Upper lobe of left lung (tissue), 6 donors: ENCODE results near the gene TANGO2. TPM values are rescaled to one million over a fixed set of nuclear protein-coding genes. Genes with fewer than 3 reads are reported as not detected.

Experiments
- ATAC-seq, 2 donors: fragments of 200-7000 bp; cut with Tn5 transposase; one replicate each; pipeline ENCODE4 v1.9.1; 2022; ENCODE audit warnings: mild to moderate bottlenecking in 2 of 2, moderate library complexity in 2 of 2; ENCODE audit not compliant: low FRiP score in 2 of 2
- DNase-seq, 2 donors: peaks; one replicate each; pipeline ENCODE4 v3.0.0-alpha.2; 2019 to 2020
- H3K27ac ChIP-seq, 4 donors: fragments of 200-600 bp; sonication (generic); one replicate each; pipeline ENCODE4 v1.5.1; 2016 to 2019
- H3K27me3 ChIP-seq, 4 donors: fragments of 200-600 bp; sonication (generic); one replicate each; pipeline ENCODE4 v1.5.1; 2017 to 2019
- H3K36me3 ChIP-seq, 4 donors: fragments of 200-600 bp; sonication (generic); one replicate each; pipeline ENCODE4 v1.5.1; 2016 to 2019
- H3K4me1 ChIP-seq, 4 donors: fragments of 200-600 bp; sonication (generic); one replicate each; pipeline ENCODE4 v1.5.1; 2018 to 2019
- H3K4me3 ChIP-seq, 4 donors: fragments of 200-600 bp; sonication (generic); one replicate each; pipeline ENCODE4 v1.5.1; 2017 to 2019; ENCODE audit warnings: mild to moderate bottlenecking in 2 of 4, moderate library complexity in 1 of 4
- H3K9me3 ChIP-seq, 4 donors: fragments of 200-600 bp; sonication (generic); one replicate each; pipeline ENCODE4 v1.5.1; 2018 to 2019
- CTCF ChIP-seq, 6 experiments: fragments of 450-650 bp in 4 of 6; fragments of 200-600 bp in 2 of 6; sonication (generic) in 2 of 6; IDR thresholded peaks; one replicate each; pipeline ENCODE4 v1.5.1; 2016 to 2019; ENCODE audit warnings: antibody characterized with exemption in 6 of 6
- EP300 ChIP-seq, 4 donors: sonication (generic); formaldehyde crosslinking; IDR thresholded peaks; one replicate each; pipeline ENCODE4 v1.5.1; 2017; ENCODE audit warnings: antibody characterized with exemption in 4 of 4, control low read depth in 2 of 4
- POLR2A ChIP-seq, 4 donors: fragments of 450-650 bp; IDR thresholded peaks; one replicate each; pipeline ENCODE4 v1.5.1; 2016 to 2017; ENCODE audit warnings: antibody characterized with exemption in 4 of 4, mild to moderate bottlenecking in 2 of 4
- POLR2AphosphoS5 ChIP-seq, 2 donors: sonication (generic); formaldehyde crosslinking; IDR thresholded peaks; one replicate each; pipeline ENCODE4 v1.5.1; 2017; ENCODE audit warnings: antibody characterized with exemption in 2 of 2
- WGBS, 2 donors: methylation state at CpG; one replicate each; pipeline ENCODE4 v1.1.5; 2017 to 2018; 5-methylcytosine and 5-hydroxymethylcytosine counted together
- total RNA-seq, 6 donors: library from RNA; depleted of rRNA in 4 of 6; stranded (reverse); fragments of >200 nt in 4 of 6; gene quantifications; one replicate each; pipeline versions ENCODE4 v1.1.0 to v1.2.1, GENCODE V29; 2016 to 2021
- donor health status: DM: no; HTN: no; CAD: no; lungs with moderate emphysema.
- donor health status: DM: no; HTN: yes; CAD: no; lungs with severe emphysema.

TANGO2 gene
- total RNA-seq, 6 donors from 2014 or later, result 33.9 to 94.3 (median 55.0) TPM

GRCh38 chr22:20086763-20087162, 65.9 kb downstream of the TANGO2 start:
- Histone ChIP-seq H3K9me3 (no peaks in the 10 kb centered on the region), H3K27me3 (no peaks in the 10 kb centered on the region), H3K36me3 (peaks cover 45 to 64% (median 60%) of the 10 kb centered on the region in 4 donors), H3K27ac (no peak overlapping the region), H3K4me3 (no peak overlapping the region), H3K4me1 (peaks cover 28 to 35% (median 32%) of the 10 kb centered on the region in 4 donors)
- DNase-seq, result no peak
- WGBS, 2 donors, result 98 to 99% methylated on average over 5 of the region's 5 CpGs
- no peak for ATAC-seq
- TF ChIP-seq EP300 (IDR thresholded peaks at IDR 0.05), result no peak
- TF ChIP-seq POLR2AphosphoS5 (IDR thresholded peaks at IDR 0.05), result no peak
- no peak for TF ChIP-seq CTCF (IDR thresholded peaks at IDR 0.05)
- TF ChIP-seq POLR2A (IDR thresholded peaks at IDR 0.05), result no peak

GRCh38 chr22:20087319-20088262, 66.7 kb downstream of the TANGO2 start:
- ATAC-seq, result no peak
- H3K36me3 ChIP-seq, result peaks cover 53 to 72% (median 68%) of the 10 kb centered on the region in 4 donors
- 91% methylated on average over 13 to 14 of the region's 14 CpGs for WGBS, 2 donors

GRCh38 chr22:20088263-20088648, 67.3 kb downstream of the TANGO2 start:
- H3K9me3 ChIP-seq, result no peaks in the 10 kb centered on the region
- no peak overlapping the region for H3K27ac ChIP-seq
- TF ChIP-seq EP300 (IDR thresholded peaks at IDR 0.05) (no peak), CTCF (IDR thresholded peaks at IDR 0.05) (no peak), POLR2A (IDR thresholded peaks at IDR 0.05) (no peak), POLR2AphosphoS5 (IDR thresholded peaks at IDR 0.05) (no peak)
- DNase-seq (no peak), ATAC-seq (no peak)
- H3K4me1 ChIP-seq, result peaks cover 19 to 20% (median 19%) of the 10 kb centered on the region in 4 donors
- H3K27me3 ChIP-seq, result no peaks in the 10 kb centered on the region
- H3K36me3 ChIP-seq, result peaks cover 53 to 79% (median 75%) of the 10 kb centered on the region in 4 donors
- no peak overlapping the region for H3K4me3 ChIP-seq
- 91 to 96% methylated on average over 4 to 8 of the region's 8 CpGs for WGBS, 2 donors

More at GRCh38 chr22:20087319-20088262, 66.7 kb downstream of the TANGO2 start:
- no peaks in the 10 kb centered on the region for H3K27me3 ChIP-seq
- no peaks in the 10 kb centered on the region for H3K9me3 ChIP-seq
- H3K4me1 ChIP-seq, result peaks cover 25 to 26% (median 26%) of the 10 kb centered on the region in 4 donors
- no peak overlapping the region for H3K27ac ChIP-seq
- no peak for DNase-seq
- no peak for TF ChIP-seq POLR2A (IDR thresholded peaks at IDR 0.05)
- TF ChIP-seq CTCF (IDR thresholded peaks at IDR 0.05), result no peak
- TF ChIP-seq EP300 (IDR thresholded peaks at IDR 0.05), result no peak
- TF ChIP-seq POLR2AphosphoS5 (IDR thresholded peaks at IDR 0.05), result no peak
- no peak overlapping the region for H3K4me3 ChIP-seq

- no peaks in the 10 kb centered on the region for H3K27me3 ChIP-seq
- H3K4me3 ChIP-seq, result no peak overlapping the region
- H3K4me1 ChIP-seq, result peaks cover 7 to 8% (median 8%) of the 10 kb centered on the region in 4 donors
- no peaks in the 10 kb centered on the region for H3K9me3 ChIP-seq
- DNase-seq, result no peak
- no peak overlapping the region for H3K27ac ChIP-seq
- peaks cover 56 to 90% (median 86%) of the 10 kb centered on the region in 4 donors for H3K36me3 ChIP-seq
- ATAC-seq, result no peak
- no peak for TF ChIP-seq CTCF (IDR thresholded peaks at IDR 0.05)
- 94 to 98% methylated on average over 17 of the region's 17 CpGs for WGBS, 2 donors
These were observed 68.5 kb downstream of the TANGO2 start for GRCh38 chr22:20089226-20089976.
